Measurements from ENCODE around the gene RUNX2.

RUNX2 gene

GRCh38 chr6:45705137-45705855, 377.2 kb downstream of the RUNX2 start:
- no peak for DNase-seq (ENCODE audit: low read depth)

GRCh38 chr6:45706319-45706718, 378.2 kb downstream of the RUNX2 start:
- no peak for DNase-seq (ENCODE audit: low read depth)

GRCh38 chr6:45707176-45707575, 379.0 kb downstream of the RUNX2 start:
- no peak for DNase-seq (ENCODE audit: low read depth)

- no peak for DNase-seq (ENCODE audit: low read depth)
These were observed 381.7 kb downstream of the RUNX2 start for GRCh38 chr6:45709781-45710220.

- DNase-seq (ENCODE audit: low read depth) = peak; percentile 3
These were observed 382.2 kb downstream of the RUNX2 start for GRCh38 chr6:45710304-45710821.

- no peak for DNase-seq (ENCODE audit: low read depth)
These were observed 383.9 kb downstream of the RUNX2 start for GRCh38 chr6:45712076-45712475.

- no peak for DNase-seq (ENCODE audit: low read depth)
These were observed 384.7 kb downstream of the RUNX2 start for GRCh38 chr6:45712786-45713185.

All from activated T-helper 1 cell treated with Interleukin-2 at 50 U/mL for 16 hours (primary cell).